Osteocyte (in vitro differentiated cells): ENCODE results near the gene MMP3. TPM values are rescaled to one million over a fixed set of nuclear protein-coding genes. Genes with fewer than 3 reads are reported as not detected.

Source experiments
- DNase-seq: peaks from one replicate; pipeline ENCODE4 v3.0.0; 2021; ENCODE audit warnings: mixed read lengths; ENCODE audit not compliant: unreplicated experiment; ENCODE audit errors: extremely low spot score
- H3K27ac Mint-ChIP-seq: one replicate; pipeline ENCODE4 v1.8.0; 2021; ENCODE audit warnings: mild to moderate bottlenecking, mixed read lengths; ENCODE audit not compliant: unreplicated experiment
- H3K27me3 Mint-ChIP-seq: one replicate; pipeline ENCODE4 v1.8.0; 2021; ENCODE audit warnings: mixed read lengths; ENCODE audit not compliant: unreplicated experiment
- H3K36me3 Mint-ChIP-seq: one replicate; pipeline ENCODE4 v1.8.0; 2021; ENCODE audit warnings: mixed read lengths; ENCODE audit not compliant: unreplicated experiment
- H3K4me1 Mint-ChIP-seq: one replicate; pipeline ENCODE4 v1.8.0; 2021; ENCODE audit warnings: mixed read lengths; ENCODE audit not compliant: unreplicated experiment
- H3K4me3 Mint-ChIP-seq: one replicate; pipeline ENCODE4 v1.8.0; 2021; ENCODE audit warnings: mild to moderate bottlenecking, moderate library complexity, mixed read lengths; ENCODE audit not compliant: unreplicated experiment
- H3K9me3 Mint-ChIP-seq: one replicate; pipeline ENCODE4 v1.8.0; 2021; ENCODE audit warnings: mixed read lengths; ENCODE audit not compliant: unreplicated experiment
- CTCF ChIP-seq: fragments of 200-600 bp; sonication (generic); IDR thresholded peaks from 2 replicates; pipeline ENCODE4 v1.5.0; 2021; ENCODE audit warnings: antibody characterized with exemption, mild to moderate bottlenecking, moderate library complexity
- total RNA-seq: library from RNA; stranded (reverse); gene quantifications from 2 replicates; pipeline ENCODE4 v1.2.1, GENCODE V29; 2021

Gene MMP3
- total RNA-seq, 1 donor from 2014 or later = not detected

- Mint-ChIP-seq H3K36me3 (no peaks in the 10 kb centered on the region), H3K27ac (no peak overlapping the region), H3K27me3 (no peaks in the 10 kb centered on the region), H3K9me3 (no peaks in the 10 kb centered on the region), H3K4me3 (no peak overlapping the region), H3K4me1 (no peaks in the 10 kb centered on the region)
- no peak for DNase-seq
- peak; percentile 45 for TF ChIP-seq CTCF
These were observed 49.0 kb downstream of the MMP3 start for GRCh38 chr11:102794382-102794781.

GRCh38 chr11:102793677-102794290 is 49.6 kb downstream of the MMP3 start:
- no peaks in the 10 kb centered on the region for H3K36me3 Mint-ChIP-seq
- H3K27me3 Mint-ChIP-seq = no peaks in the 10 kb centered on the region
- H3K4me3 Mint-ChIP-seq = no peak overlapping the region
- no peak for DNase-seq
- TF ChIP-seq CTCF = no peak
- no peaks in the 10 kb centered on the region for H3K9me3 Mint-ChIP-seq
- H3K4me1 Mint-ChIP-seq = no peaks in the 10 kb centered on the region
- H3K27ac Mint-ChIP-seq = no peak overlapping the region

GRCh38 chr11:102792604-102793003 is 50.8 kb downstream of the MMP3 start:
- no peak for TF ChIP-seq CTCF
- no peaks in the 10 kb centered on the region for H3K9me3 Mint-ChIP-seq
- no peaks in the 10 kb centered on the region for H3K36me3 Mint-ChIP-seq
- no peak overlapping the region for H3K27ac Mint-ChIP-seq
- H3K4me3 Mint-ChIP-seq = no peak overlapping the region
- DNase-seq = no peak
- no peaks in the 10 kb centered on the region for H3K4me1 Mint-ChIP-seq
- H3K27me3 Mint-ChIP-seq = no peaks in the 10 kb centered on the region

GRCh38 chr11:102791271-102792036 is 52.0 kb downstream of the MMP3 start:
- no peaks in the 10 kb centered on the region for H3K27me3 Mint-ChIP-seq
- H3K9me3 Mint-ChIP-seq = no peaks in the 10 kb centered on the region
- no peak overlapping the region for H3K27ac Mint-ChIP-seq
- no peaks in the 10 kb centered on the region for H3K36me3 Mint-ChIP-seq
- TF ChIP-seq CTCF = no peak
- no peak for DNase-seq
- no peak overlapping the region for H3K4me3 Mint-ChIP-seq
- no peaks in the 10 kb centered on the region for H3K4me1 Mint-ChIP-seq

- Mint-ChIP-seq H3K27me3 (no peaks in the 10 kb centered on the region), H3K4me1 (no peaks in the 10 kb centered on the region), H3K4me3 (no peak overlapping the region), H3K27ac (no peak overlapping the region), H3K9me3 (peaks cover 4% of the 10 kb centered on the region), H3K36me3 (no peaks in the 10 kb centered on the region)
- no peak for TF ChIP-seq CTCF
- DNase-seq = no peak
These were observed 54.9 kb downstream of the MMP3 start for GRCh38 chr11:102788334-102788995.
